ENCODE measurements around the gene ILRUN.

- TF ChIP-seq EZH2 (IDR thresholded peaks at IDR 0.05; ENCODE audit: insufficient read depth, poor library complexity, severe bottlenecking), result no peak
- TF ChIP-seq EZH2phosphoT487 (IDR thresholded peaks at IDR 0.05; ENCODE audit: insufficient read depth, low read depth), result no peak
Measured at GRCh38 chr6:34689742-34690141, 6.8 kb downstream of the ILRUN start.

All from GM23248 (cell line).